HG03342 (cell line): ENCODE data around the gene EYA2.
"Not testable (repeated sequence)": the region's sequence is repeated elsewhere in the genome, so short reads cannot be mapped to it uniquely, and the experiment has no call there.

ENCODE experiments used
- ATAC-seq: cut with Tn5 transposase; IDR thresholded peaks from one replicate; pipeline ENCODE4 v1.9.1; 2021; ENCODE audit warnings: mild to moderate bottlenecking, moderate library complexity; ENCODE audit not compliant: unreplicated experiment

Gene EYA2

DNA sequence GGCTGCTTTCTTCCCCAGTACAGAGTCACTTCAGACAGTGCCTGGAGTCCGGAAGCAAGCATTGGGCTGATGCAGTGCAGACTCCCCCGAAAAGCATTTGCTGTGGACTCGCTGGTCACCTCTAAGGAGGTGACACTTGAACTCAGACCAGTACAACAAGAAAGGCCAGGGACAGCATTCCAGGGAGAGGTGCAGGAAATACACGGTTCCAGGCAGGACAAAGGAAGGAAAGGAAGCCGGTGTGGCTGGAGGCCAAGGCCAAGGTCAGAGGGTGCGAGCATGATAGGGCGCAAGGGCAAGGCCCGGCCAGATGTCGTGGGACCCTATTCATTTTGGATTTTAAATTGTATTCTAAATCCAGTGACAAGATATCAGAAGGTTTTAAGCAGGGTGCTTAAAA lies 300.9 kb downstream of the EYA2 start:
- no peak for ATAC-seq

DNA sequence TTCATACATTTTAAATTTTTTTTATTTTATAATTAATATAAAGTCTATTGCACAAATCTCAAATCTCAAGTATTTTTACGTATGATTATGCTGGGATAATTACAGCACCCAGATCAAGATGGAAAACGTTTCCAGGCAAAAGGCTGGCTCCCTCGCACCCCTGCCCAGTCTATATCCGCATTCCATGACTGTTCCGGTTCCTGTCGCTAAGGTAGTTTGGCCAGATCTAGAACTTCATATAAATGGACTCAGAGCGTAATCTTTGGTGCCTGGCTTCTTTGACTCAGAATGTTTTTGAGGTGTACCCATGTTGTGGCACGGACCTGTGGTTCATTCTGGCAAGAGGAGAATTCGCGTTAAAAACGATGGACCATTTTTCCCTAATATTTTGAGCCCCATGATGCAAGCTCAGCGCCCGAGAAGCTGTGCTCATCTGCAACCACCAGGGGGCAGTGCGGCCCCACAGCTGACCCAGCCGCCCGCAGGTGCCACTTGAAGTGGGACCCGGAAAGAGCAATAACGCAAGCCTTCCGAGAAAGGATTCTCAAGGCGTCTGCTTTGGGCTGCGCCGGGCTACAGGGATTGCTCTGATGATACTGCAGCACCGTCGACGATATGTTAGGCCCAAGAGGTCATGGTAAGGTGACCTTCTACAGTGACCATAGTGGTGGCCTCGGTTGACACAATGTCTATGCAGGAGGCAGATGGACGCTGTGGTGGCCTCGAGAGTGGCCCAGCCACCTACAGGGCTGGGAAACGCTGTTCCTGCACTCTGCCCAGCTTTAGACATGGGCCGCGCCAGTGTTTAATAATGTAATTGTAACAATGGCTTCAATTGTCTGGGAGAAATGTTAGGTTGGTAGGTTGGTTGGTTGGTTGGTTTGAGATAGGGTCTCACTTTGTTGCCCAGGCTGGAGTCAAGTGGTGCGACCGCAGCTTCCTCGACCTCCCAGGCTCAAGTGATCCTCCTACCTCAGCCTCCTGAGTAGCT lies 301.7 kb downstream of the EYA2 start:
- ATAC-seq: no peak

GRCh38 chr20:47198254-47198671 lies 303.6 kb downstream of the EYA2 start:
- no peak for ATAC-seq

DNA sequence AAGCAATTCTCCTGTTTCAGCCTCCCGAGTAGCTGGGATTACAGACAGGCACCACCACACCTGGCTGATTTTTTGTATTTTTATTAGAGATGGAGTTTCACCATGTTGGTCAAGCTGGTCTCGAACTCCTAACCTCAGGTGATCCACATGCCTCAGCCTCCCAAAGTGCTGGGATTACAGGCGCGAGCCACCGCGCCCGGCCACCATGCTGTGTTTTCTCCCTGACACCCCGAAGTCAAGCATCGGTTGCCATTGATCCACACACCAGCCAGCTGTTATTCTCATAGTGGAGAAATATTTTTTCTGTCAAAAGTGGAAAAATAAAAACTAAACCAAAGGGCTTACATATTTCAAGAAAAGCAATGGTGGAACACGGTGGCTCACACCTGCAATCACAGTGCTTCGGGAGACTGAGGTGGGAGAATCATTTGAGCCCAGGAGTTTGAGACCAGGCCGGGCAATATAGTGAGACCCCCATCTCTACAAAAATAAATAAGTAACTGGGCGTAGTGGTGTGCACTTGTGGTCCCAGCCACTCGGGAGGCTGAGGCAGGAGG lies 304.4 kb downstream of the EYA2 start:
- ATAC-seq: no peak

- no peak for ATAC-seq
Measured at GRCh38 chr20:47201074-47201730, 306.6 kb downstream of the EYA2 start.

- no peak for ATAC-seq
Measured at GRCh38 chr20:47202733-47203667, 308.4 kb downstream of the EYA2 start.

DNA sequence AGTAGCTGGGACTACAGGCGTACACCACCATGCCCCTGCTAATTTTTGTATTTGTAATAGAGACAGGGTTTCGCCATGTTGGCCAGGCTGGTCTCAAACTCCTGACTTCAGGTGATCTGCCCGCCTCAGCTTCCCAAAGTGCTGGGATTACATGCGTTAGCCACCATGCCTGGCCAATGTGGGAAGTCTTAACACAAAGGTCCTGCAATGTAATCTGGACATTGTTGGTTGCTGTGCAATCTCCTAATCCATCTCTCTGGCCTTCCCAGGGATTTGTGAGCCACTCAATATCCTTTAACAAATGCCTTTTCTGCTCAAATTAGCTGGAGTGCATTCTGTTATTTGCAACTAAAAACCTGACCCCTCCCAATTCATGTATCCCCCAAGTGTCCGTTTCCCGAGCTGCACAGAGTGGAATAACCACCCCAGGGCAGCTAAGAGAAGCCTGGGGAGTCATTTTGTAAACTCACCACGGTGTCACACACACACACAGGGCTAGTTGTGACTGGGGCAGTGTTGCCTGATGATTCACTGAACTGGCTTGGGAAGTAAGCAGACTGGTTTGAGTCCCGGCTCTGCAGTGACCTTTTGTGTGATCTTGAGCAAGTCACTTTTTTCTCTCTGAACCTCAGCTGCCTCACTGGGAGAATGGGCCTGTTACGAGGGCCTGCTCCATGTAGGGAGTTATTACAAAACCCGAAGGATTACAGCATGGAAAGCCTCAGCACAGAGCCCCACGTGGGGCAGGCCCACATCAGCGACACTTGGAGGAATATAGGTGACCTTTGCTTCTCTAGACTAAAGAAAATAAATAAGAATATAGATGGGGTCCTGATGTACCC lies 309.6 kb downstream of the EYA2 start:
- no peak for ATAC-seq

DNA sequence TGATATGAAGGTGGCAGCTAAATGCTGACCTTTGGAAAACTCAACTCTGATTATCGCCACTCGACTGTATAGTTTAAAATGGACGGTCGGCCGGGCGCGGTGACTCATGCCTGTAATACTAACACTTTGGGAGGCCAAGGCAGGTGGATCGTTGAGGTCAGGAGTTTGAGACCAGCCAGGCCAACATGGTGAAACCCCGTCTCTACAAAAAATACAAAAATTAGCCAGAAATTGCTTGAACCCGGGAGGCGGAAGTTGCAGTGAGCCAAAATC lies 310.1 kb downstream of the EYA2 start:
- not testable (repeated sequence) for ATAC-seq

DNA sequence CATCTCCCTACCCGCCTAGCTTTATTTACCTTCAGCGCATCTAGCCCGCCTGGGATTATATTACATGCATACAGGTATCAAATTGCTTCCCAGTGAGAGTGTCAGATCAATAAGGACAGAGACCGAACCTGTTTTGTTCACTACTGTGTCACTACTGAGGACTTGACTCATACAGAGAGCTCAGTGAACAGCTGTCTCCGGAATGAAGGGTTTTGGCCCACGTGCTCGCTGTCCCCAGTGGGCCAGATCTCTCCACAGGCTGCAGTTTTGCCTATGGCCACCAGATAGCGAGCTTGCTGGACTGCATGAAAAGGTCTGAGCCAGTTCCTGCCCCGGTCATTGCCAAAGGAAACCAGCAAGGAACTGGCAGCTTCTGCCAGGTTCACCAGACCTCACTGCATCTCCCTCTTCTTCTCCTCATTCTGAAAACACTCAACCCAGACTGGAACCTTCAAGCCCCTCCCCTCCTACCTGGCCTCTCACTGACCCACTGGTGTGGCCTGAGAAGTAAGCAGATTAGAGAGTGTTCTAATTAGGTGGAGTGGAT lies 311.0 kb downstream of the EYA2 start:
- no peak for ATAC-seq

DNA sequence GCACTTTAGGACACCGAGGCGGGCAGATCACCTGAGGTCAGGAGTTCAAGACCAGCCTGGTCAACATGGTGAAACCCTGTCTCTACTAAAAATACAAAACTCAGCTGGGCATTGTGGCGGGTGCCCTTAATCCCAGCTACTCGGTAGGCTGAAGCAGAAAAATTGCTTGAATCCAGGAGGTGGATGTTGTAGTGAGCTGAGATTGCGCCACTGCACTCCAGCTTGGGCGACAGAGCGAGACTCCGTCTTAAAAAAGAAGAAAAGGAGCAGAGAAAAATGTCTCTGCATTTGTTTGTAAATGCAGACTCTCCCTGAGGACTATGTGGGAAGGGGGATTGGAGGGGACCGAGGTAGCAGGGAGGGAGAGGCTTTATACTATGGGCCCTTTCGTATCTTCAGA lies 311.9 kb downstream of the EYA2 start:
- not testable (repeated sequence) for ATAC-seq

DNA sequence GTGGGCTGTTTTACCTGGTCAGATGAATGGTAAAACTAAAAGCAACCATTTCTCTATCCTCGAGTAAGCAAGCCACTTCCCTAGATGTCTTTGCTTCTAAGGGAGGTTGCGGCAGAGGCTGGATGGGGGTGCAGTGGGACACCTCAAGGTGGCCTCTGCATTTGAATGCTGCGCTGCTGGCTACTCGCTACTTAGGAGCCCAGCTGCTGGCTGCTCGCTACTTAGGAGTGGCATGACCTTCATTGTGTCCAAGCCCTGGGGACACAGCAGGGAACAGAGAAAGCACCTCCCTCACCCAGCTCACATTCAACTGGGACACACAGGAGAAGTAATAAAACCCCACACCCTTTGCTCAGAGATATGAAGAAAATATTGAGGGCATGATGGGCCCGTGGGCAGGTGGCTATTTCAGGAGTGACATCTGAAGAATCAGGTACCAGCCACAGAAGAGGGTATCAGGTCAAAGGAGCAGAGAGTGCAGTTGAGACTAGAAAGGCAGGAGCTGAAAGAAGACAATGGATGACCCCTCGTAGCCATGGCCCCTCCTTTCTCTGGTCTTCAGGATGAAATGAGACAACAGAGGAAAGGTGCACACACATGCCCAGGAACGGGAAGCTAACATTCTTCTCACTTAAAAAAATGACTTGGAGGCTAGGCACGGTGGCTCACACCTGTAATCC lies 312.5 kb downstream of the EYA2 start:
- ATAC-seq: no peak

- no peak for ATAC-seq
Measured at GRCh38 chr20:47208534-47209174, 314.0 kb downstream of the EYA2 start.

DNA sequence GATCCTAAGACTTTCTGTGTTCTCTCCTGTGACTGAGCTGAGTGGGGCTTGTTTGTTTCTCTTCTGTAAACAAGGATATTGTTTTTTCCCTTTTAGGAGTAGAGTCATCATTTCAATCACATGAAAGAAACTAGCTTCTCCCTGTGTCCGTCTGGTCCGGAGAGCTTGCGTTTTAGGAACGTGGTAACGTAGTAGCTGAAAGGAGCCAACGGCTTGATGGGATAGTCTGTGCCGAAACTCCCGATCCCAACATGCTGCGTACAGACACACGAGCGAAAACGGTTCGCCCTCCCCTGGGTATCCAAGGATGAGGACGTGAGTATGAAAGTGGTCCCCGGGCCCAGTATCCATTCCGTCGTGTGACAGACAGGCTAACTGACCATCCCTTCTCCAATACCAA lies 315.3 kb downstream of the EYA2 start:
- no peak for ATAC-seq

- no peak for ATAC-seq
Measured at GRCh38 chr20:47210470-47210869, 315.8 kb downstream of the EYA2 start.

DNA sequence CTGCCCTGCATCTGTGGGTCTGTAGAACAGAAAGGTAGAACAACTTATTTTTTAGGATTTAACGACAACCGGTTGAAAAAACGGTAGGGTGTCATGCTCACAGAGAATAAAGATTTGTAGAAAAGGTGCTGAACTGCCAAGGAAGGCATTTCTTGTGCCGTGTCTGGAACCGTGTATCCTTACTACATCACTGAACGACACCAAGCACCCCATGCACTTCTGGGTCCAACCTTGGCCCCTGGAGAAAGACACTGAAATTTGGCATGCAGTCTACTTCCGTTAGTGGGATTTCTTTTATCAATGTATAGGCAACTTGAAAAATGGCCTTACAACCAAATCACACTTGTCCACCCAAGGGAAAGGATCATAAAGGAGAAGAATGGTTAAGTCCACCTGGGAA lies 316.4 kb downstream of the EYA2 start:
- no peak for ATAC-seq

GRCh38 chr20:47212606-47213207 lies 318.1 kb downstream of the EYA2 start:
- no peak for ATAC-seq

DNA sequence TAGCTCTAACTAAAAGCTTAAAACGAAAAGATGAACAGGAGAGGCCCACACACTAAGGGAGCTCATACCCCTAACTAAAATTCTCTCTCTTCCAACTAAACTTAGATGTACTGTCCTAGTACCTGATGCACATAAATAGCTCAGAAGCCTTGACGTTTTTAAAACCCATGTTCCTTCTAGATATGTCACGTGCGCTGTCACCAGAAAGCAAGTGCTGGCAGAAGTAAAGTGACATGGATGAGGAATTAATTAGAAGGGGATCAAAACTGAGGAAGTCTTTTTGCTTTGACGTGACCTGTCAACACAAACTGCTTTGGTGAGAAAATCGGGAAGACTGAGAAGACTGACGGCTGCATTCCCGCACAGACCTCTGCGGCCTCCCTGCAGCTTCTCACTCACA lies 319.3 kb downstream of the EYA2 start:
- ATAC-seq: no peak

- ATAC-seq: no peak
Measured at GRCh38 chr20:47215653-47216397, 321.2 kb downstream of the EYA2 start.
